GM12801 (cell line): Measurements from ENCODE around the gene PYGO2.

Experiments used
- TF ChIP-seq, protein P1 (sequence below): IDR thresholded peaks from one replicate; pipeline ENCODE4 v1.5.1; 2011; ENCODE audit warnings: control low read depth; ENCODE audit not compliant: insufficient read length; ENCODE audit errors: extremely low read depth

PYGO2 gene

DNA sequence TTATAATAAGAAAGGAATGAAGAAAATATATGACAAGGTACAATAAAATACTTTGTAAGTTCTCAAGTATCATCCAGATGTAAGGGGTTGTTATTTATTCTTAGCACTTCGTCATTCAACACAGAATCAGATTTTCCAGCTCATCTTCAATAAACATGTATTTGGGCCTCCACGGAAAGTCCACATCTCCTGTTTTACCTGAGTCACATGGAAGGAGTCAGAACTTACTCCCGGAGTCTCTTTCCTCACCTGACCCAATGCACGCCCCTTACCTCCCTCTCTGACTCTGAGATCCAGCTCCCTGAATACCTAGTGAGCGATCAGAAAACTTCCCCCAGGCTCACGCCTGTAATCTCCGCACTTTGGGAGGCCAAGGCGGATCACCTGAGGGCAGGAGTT is 23.6 kb downstream of the PYGO2 start:
- TF ChIP-seq, protein P1, sequence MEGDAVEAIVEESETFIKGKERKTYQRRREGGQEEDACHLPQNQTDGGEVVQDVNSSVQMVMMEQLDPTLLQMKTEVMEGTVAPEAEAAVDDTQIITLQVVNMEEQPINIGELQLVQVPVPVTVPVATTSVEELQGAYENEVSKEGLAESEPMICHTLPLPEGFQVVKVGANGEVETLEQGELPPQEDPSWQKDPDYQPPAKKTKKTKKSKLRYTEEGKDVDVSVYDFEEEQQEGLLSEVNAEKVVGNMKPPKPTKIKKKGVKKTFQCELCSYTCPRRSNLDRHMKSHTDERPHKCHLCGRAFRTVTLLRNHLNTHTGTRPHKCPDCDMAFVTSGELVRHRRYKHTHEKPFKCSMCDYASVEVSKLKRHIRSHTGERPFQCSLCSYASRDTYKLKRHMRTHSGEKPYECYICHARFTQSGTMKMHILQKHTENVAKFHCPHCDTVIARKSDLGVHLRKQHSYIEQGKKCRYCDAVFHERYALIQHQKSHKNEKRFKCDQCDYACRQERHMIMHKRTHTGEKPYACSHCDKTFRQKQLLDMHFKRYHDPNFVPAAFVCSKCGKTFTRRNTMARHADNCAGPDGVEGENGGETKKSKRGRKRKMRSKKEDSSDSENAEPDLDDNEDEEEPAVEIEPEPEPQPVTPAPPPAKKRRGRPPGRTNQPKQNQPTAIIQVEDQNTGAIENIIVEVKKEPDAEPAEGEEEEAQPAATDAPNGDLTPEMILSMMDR: no peak

DNA sequence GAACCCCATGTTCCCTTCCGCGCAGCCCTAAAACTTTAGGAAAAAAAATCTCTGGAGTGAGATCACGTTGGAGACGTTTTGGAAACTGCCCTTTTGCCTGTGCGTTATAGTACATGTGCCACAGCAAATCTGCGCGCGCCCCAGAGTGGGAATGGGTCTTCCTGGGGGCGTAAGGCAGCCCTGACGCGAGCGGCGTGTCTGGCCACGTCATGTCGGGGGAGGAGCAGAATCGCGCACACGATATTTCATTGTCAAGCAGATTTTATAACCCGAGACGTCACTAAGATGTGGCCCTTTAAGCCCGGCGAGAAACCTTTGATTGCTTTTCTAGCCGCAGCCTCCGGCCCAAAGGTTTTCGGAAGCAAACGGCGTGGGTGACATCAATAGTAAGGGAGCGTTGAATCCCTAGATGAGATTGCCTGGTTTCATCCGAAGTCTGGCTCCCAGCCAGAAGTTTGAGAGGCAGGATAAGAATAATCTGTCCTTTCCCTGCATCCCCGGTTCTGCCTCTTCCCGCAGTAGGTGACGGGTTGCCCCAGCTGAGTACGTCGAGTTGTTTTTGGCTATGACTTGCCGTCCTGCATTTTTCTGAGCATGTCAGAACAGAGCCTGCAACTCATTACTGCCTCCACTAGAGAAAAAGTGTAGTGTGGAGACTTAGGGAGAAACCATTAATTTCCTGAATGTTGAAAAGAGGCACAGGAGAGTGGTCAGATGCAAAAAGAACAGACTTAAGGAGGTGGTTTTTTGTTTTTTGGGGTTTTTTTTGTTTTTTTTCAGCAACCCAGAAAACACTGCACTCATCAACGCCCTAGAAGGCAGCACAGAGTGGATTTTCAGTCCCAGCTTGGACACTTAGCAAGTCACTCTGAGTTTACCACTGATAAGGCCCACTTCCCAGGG is 24.2 kb downstream of the PYGO2 start:
- TF ChIP-seq, protein P1: no peak

DNA sequence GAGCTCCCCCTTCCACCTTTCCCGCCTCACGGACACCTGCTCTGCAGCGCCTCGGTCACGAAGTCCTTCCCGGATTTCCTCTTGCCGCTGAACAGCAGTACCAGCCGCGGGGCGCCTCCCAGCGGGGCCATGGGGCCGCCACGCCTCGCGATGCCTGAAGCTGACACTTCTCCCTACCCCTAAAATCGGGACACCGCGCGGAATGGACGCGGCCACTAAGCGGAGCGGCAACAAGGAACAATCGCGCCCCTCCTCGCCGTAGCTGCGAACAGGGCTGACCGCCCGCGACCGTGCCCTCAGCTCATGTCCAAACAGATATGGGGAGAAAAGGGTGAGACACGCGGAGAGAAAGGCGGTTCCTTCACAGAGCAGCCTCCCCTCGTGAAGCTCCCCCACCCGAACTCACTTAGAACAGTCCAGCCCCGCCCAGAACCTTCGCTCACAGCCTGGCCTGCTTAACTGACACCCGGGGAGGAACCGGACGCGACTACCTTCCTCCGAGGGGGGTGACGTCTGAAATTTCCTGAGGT is 25.0 kb downstream of the PYGO2 start, which contains the start of gene PMVK:
Gene PMVK (minus strand): TSS at position 165 of the 530 bp plus-strand sequence. CDS start 34 bp downstream, at position 131.
- TF ChIP-seq, protein P1: no peak

DNA sequence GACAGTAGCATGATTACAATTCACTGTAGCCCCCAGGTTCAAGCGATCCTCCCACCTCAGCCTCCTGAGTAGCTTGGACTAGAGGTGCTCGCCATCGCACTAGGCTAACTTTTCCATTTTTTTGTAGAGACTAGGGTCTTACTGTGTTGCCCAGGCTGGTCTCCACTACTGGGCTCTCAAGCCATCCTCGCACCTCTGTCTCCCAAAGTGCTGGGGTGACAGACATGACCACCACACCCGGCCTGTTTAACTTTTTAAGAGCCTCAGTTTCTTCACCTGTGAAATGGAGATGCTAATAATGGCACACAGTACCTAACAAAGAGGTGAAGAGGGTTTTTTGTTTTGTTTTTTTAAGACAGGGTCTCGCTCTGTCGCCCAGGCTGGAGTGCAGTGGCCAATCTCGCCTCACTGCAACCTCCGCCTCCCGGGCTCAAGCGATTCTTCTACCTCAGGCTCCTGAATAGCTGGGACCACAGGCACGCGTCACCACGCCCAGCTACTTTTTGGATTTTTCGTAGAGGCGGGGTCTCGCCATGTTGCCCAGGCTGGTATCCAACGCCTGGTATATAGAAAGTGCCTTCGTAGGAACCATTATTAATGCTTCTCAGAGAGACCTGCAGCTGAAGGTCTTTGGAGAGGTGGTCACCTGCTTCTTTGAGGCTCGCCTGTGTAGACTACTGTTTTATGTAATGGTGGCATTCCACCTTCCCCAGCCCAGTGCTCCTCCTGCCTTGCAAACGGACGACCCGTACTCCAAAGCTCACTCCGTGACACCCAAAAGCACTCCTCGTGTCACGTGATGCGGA is 25.6 kb downstream of the PYGO2 start:
- TF ChIP-seq, protein P1: no peak

DNA sequence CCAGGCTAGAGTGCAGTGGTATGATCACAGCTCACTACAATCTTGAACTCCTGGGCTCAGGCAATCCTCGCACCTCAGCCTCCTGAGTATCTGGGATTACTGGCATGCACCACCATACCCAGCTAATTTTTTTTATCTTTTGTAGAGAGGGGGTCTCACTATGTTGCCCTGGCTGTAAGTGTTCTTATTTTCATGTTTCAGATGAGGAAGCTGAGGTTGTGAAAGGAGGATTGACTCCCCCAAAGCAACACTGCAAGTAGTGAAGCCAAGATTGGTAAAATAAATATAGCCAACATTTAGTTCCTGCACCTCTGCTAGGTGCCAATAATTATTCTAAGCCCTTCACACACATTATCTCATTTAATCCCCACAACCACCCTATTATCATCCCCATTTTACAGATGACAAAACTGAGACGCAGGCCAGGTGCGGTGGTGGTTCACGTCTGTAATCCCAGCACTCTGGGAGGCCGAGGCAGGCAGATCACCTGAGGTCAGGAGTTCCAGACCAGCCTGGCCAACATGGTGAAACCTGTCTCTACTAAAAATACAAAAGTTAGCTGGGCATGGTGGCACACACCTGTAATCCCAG is 27.1 kb downstream of the PYGO2 start:
- TF ChIP-seq, protein P1: no peak

DNA sequence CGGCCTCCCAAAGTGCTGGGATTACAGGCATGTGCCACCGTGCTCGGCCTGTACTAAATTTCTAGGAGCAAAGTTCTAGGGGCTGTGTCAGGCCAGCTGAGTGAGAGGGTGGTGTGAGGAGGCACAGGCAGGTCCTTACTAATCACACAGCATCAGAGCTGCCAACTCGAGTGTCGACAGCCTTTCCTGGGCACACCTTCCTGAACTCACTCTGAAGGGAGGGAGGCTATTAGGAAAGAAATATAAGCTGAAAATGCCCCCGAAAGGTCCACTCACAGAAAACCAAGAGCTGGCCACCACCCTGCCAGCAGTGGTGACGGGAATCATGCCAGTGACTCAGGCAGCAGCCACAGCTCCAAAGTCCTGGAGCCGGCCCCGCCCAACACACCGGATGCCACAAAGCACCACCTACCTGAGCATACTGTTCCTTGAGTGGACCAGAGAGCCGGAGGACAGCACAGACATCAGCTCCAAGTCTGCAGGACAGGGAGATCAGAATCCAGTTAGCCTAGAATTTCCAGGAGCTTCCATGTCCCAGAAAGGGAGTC is 29.6 kb downstream of the PYGO2 start:
- TF ChIP-seq, protein P1: no peak
